Upper lobe of left lung (tissue), 6 donors: ENCODE measurements around the gene EPB41L1. TPM values are rescaled to one million over a fixed set of nuclear protein-coding genes. Genes with fewer than 3 reads are reported as not detected.
A peak's percentile ranks its signal among the peaks of the same experiment; 100 is the strongest.

Experiments used
- ATAC-seq, 2 donors: fragments of 200-7000 bp; cut with Tn5 transposase; one replicate each; pipeline ENCODE4 v1.9.1; 2022; ENCODE audit warnings: mild to moderate bottlenecking in 2 of 2, moderate library complexity in 2 of 2; ENCODE audit not compliant: low FRiP score in 2 of 2
- DNase-seq, 2 donors: peaks; one replicate each; pipeline ENCODE4 v3.0.0-alpha.2; 2019 to 2020
- H3K27ac ChIP-seq, 4 donors: fragments of 200-600 bp; sonication (generic); one replicate each; pipeline ENCODE4 v1.5.1; 2016 to 2019
- H3K27me3 ChIP-seq, 4 donors: fragments of 200-600 bp; sonication (generic); one replicate each; pipeline ENCODE4 v1.5.1; 2017 to 2019
- H3K36me3 ChIP-seq, 4 donors: fragments of 200-600 bp; sonication (generic); one replicate each; pipeline ENCODE4 v1.5.1; 2016 to 2019
- H3K4me1 ChIP-seq, 4 donors: fragments of 200-600 bp; sonication (generic); one replicate each; pipeline ENCODE4 v1.5.1; 2018 to 2019
- H3K4me3 ChIP-seq, 4 donors: fragments of 200-600 bp; sonication (generic); one replicate each; pipeline ENCODE4 v1.5.1; 2017 to 2019; ENCODE audit warnings: mild to moderate bottlenecking in 2 of 4, moderate library complexity in 1 of 4
- H3K9me3 ChIP-seq, 4 donors: fragments of 200-600 bp; sonication (generic); one replicate each; pipeline ENCODE4 v1.5.1; 2018 to 2019
- CTCF ChIP-seq, 6 experiments: fragments of 450-650 bp in 4 of 6; fragments of 200-600 bp in 2 of 6; sonication (generic) in 2 of 6; IDR thresholded peaks; one replicate each; pipeline ENCODE4 v1.5.1; 2016 to 2019; ENCODE audit warnings: antibody characterized with exemption in 6 of 6
- EP300 ChIP-seq, 4 donors: sonication (generic); formaldehyde crosslinking; IDR thresholded peaks; one replicate each; pipeline ENCODE4 v1.5.1; 2017; ENCODE audit warnings: antibody characterized with exemption in 4 of 4, control low read depth in 2 of 4
- POLR2A ChIP-seq, 4 donors: fragments of 450-650 bp; IDR thresholded peaks; one replicate each; pipeline ENCODE4 v1.5.1; 2016 to 2017; ENCODE audit warnings: antibody characterized with exemption in 4 of 4, mild to moderate bottlenecking in 2 of 4
- POLR2AphosphoS5 ChIP-seq, 2 donors: sonication (generic); formaldehyde crosslinking; IDR thresholded peaks; one replicate each; pipeline ENCODE4 v1.5.1; 2017; ENCODE audit warnings: antibody characterized with exemption in 2 of 2
- WGBS, 2 donors: methylation state at CpG; one replicate each; pipeline ENCODE4 v1.1.5; 2017 to 2018; 5-methylcytosine and 5-hydroxymethylcytosine counted together
- total RNA-seq, 6 donors: library from RNA; depleted of rRNA in 4 of 6; stranded (reverse); fragments of >200 nt in 4 of 6; gene quantifications; one replicate each; pipeline versions ENCODE4 v1.1.0 to v1.2.1, GENCODE V29; 2016 to 2021
- donor health status: DM: no; HTN: no; CAD: no; lungs with moderate emphysema.
- donor health status: DM: no; HTN: yes; CAD: no; lungs with severe emphysema.

EPB41L1 gene
- total RNA-seq, 6 donors from 2014 or later: 56.6 to 104 (median 79.2) TPM

- peaks cover 0 to 19% (median 8%) of the 10 kb centered on the region in 4 donors for H3K36me3 ChIP-seq
- 85 to 100% methylated on average over 1 of the region's 1 CpG for WGBS, 2 donors
- H3K4me3 ChIP-seq: no peak overlapping the region
- ATAC-seq (no peak), DNase-seq (no peak)
- peaks cover 0 to 5% (median 0%) of the 10 kb centered on the region in 4 donors for H3K4me1 ChIP-seq
- no peak overlapping the region for H3K27ac ChIP-seq
- TF ChIP-seq POLR2AphosphoS5 (IDR thresholded peaks at IDR 0.05) (no peak), CTCF (IDR thresholded peaks at IDR 0.05) (no peak), POLR2A (IDR thresholded peaks at IDR 0.05) (no peak), EP300 (IDR thresholded peaks at IDR 0.05) (no peak)
- no peaks in the 10 kb centered on the region for H3K27me3 ChIP-seq
- H3K9me3 ChIP-seq: no peaks in the 10 kb centered on the region
Observed at GRCh38 chr20:36200451-36200850, 45.9 kb downstream of the EPB41L1 start.

DNA sequence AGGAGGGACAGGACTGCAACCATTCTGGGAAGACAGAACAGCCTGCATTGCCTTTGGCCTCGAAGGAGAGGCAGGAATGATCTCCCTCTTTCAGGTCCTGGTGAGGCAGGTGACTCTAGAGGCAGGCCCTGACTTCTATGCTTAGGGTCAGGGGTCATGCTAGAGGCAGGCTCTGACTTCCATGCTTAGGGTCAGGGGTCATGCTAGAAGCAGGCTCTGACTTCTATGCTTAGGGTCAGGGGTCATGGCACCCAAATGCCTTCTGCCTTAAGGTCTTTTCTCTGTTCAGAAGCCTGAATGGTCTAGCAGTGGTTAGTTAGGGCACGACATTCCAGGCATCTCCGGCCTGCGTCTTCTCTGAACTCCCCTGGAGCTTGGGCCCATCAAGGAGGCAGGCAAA lies 46.7 kb downstream of the EPB41L1 start:
- Histone ChIP-seq H3K36me3 (peaks cover 0 to 20% (median 10%) of the 10 kb centered on the region in 4 donors), H3K27ac (no peak overlapping the region), H3K4me3 (no peak overlapping the region), H3K9me3 (no peaks in the 10 kb centered on the region), H3K27me3 (no peaks in the 10 kb centered on the region), H3K4me1 (peaks cover 0 to 5% (median 0%) of the 10 kb centered on the region in 4 donors)
- no peak for TF ChIP-seq EP300 (IDR thresholded peaks at IDR 0.05)
- no peak for TF ChIP-seq POLR2A (IDR thresholded peaks at IDR 0.05)
- no peak for TF ChIP-seq POLR2AphosphoS5 (IDR thresholded peaks at IDR 0.05)
- DNase-seq (no peak), ATAC-seq (no peak)
- 91% methylated on average over 4 of the region's 4 CpGs for WGBS, 2 donors

- Histone ChIP-seq H3K9me3 (no peaks in the 10 kb centered on the region), H3K4me3 (no peak overlapping the region), H3K4me1 (peaks cover 0 to 5% (median 0%) of the 10 kb centered on the region in 4 donors), H3K27me3 (no peaks in the 10 kb centered on the region), H3K27ac (no peak overlapping the region), H3K36me3 (peaks cover 0 to 32% (median 15%) of the 10 kb centered on the region in 4 donors)
- TF ChIP-seq POLR2A (IDR thresholded peaks at IDR 0.05) (no peak), EP300 (IDR thresholded peaks at IDR 0.05) (no peak), CTCF (IDR thresholded peaks at IDR 0.05) (peak; percentile 89 to 96 (median 90))
- peak; percentile 62 to 75 for ATAC-seq
- peak; percentile 64 to 85 for DNase-seq
- 33 to 34% methylated on average over 18 of the region's 18 CpGs for WGBS, 2 donors
Observed at GRCh38 chr20:36202891-36203338, 48.4 kb downstream of the EPB41L1 start.

DNA sequence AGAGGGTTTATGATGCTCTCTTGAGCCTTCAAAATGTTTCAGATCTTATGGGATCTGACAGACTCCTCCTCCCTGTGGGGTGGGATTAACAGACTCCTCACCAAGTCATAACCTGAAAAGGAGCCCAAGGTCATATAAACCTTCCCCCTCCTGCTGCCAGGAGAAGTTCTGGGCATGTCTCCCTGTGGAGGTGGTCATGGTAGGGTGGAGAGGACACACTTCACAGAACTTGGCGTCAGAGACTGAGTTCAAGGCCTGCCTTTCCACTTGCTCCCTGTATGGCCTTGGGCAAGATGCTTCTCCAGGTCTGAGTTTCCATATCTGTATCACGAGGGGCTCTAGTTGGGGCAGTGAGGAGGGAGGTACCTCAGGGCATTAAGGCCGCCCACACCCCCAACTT lies 49.3 kb downstream of the EPB41L1 start:
- H3K4me3 ChIP-seq: no peak overlapping the region
- ATAC-seq (no peak), DNase-seq (no peak)
- TF ChIP-seq CTCF (IDR thresholded peaks at IDR 0.05): no peak
- no peak for TF ChIP-seq POLR2A (IDR thresholded peaks at IDR 0.05)
- peaks cover 0 to 5% (median 0%) of the 10 kb centered on the region in 4 donors for H3K4me1 ChIP-seq
- WGBS, 2 donors: 90% methylated on average over 3 of the region's 3 CpGs
- no peaks in the 10 kb centered on the region for H3K27me3 ChIP-seq
- H3K9me3 ChIP-seq: no peaks in the 10 kb centered on the region
- peaks cover 0 to 42% (median 20%) of the 10 kb centered on the region in 4 donors for H3K36me3 ChIP-seq
- H3K27ac ChIP-seq: no peak overlapping the region

GRCh38 chr20:36205026-36205425 lies 50.5 kb downstream of the EPB41L1 start:
- DNase-seq: no peak
- 71 to 88% methylated on average over 3 of the region's 3 CpGs for WGBS, 2 donors
- H3K27me3 ChIP-seq: no peaks in the 10 kb centered on the region
- no peak overlapping the region for H3K4me3 ChIP-seq
- H3K4me1 ChIP-seq: peaks cover 0 to 5% (median 0%) of the 10 kb centered on the region in 4 donors
- H3K27ac ChIP-seq: no peak overlapping the region
- ATAC-seq: no peak
- TF ChIP-seq POLR2AphosphoS5 (IDR thresholded peaks at IDR 0.05): no peak
- no peak for TF ChIP-seq POLR2A (IDR thresholded peaks at IDR 0.05)
- no peak for TF ChIP-seq CTCF (IDR thresholded peaks at IDR 0.05)
- no peak for TF ChIP-seq EP300 (IDR thresholded peaks at IDR 0.05)
- no peaks in the 10 kb centered on the region for H3K9me3 ChIP-seq
- H3K36me3 ChIP-seq: peaks cover 0 to 52% (median 23%) of the 10 kb centered on the region in 4 donors
